ENCODE results near the gene P2RY6. TPM values are rescaled to one million over a fixed set of nuclear protein-coding genes. Genes with fewer than 3 reads are reported as not detected.

The P2RY6 gene
- total RNA-seq, 2 donors from 2014 or later, result not detected

DNA sequence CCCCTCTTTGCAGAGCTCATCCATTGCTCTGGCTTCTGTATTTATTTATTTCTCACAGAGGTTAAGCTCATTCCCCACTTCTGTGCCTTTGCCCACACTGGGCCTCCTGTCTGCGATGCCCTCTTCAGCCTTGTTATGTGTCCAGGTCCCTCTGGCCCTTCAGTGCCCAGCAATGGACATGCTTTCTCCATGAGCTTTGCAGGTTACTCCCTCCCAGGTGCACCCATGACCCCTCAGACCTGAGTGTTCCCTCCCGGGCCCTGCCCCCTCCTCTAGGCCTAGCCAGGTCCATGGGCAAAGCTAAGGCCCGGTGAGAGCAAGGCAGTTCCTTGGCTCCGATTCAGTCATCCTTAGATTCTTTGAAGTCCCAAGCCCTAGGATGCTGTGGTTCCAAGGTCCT is 18.4 kb downstream of the P2RY6 start:
- no peak for ATAC-seq (replicated peaks)
- no peaks in the 10 kb centered on the region for H3K9me3 Mint-ChIP-seq
- no peaks in the 10 kb centered on the region for H3K36me3 Mint-ChIP-seq (ENCODE audit: low read depth)
- H3K27ac Mint-ChIP-seq, result no peak overlapping the region
- H3K4me3 Mint-ChIP-seq, result no peak overlapping the region
- no peaks in the 10 kb centered on the region for H3K27me3 Mint-ChIP-seq
- H3K4me1 Mint-ChIP-seq, result peaks cover 7% of the 10 kb centered on the region

DNA sequence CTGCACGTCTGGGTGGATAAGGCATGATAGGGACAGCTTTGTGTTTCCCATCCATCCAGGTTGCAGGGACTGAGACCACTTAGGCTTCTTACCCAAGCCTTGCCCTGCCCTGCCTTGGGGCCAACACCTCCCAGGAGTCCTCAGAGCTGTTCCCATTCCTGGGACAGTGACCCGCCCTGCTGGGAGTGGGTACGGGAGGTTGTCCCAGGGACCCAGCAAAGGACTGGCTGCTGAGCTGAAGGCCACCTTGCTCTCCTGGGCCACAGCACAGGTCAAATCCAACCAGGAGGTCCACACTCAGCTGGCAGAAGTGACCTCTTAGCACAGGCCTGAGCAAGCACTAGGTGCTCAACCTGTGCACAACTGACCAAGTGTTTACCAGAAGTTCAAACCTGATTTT is 19.1 kb downstream of the P2RY6 start:
- Mint-ChIP-seq H3K36me3 (ENCODE audit: low read depth) (no peaks in the 10 kb centered on the region), H3K4me1 (peaks cover 7% of the 10 kb centered on the region), H3K4me3 (no peak overlapping the region), H3K9me3 (no peaks in the 10 kb centered on the region), H3K27ac (no peak overlapping the region), H3K27me3 (no peaks in the 10 kb centered on the region)
- ATAC-seq (replicated peaks), result no peak

DNA sequence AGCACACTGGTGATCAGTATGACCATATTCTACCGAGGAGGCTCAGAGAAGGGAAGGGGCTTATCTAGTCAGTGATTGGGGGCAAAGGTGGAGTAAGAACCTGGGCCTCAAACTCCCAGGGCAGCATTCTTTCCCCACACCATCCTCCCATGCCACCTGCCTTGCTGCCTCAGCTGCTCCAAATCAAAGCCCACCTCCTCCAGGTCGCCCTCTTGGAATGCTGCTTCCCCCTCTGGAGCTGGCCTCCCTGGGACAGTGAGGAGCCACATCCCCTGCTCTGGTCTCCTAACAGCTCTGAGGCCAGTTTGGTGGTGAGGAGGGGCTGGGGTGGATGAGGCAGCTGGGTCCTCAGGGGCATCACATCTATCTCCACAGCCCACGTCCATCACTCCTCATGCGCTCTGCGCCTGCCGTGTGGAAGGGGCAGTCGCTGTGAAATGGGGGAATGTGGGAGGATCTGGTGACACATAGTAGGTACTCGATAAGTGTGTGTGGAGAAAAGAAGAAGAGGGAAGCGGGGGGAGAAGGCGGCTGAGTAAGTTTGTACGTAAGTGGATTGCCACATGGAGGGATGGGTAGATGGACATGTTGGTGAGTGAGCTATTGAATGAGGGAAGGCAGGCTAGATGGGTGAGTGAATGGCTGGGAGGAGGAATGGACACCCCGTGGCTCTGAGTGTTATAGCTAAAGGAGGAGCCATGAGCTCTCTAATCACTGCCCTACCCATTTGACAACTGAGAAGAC is 19.8 kb downstream of the P2RY6 start:
- Mint-ChIP-seq H3K4me1 (peaks cover 7% of the 10 kb centered on the region), H3K27me3 (no peaks in the 10 kb centered on the region), H3K36me3 (ENCODE audit: low read depth) (no peaks in the 10 kb centered on the region), H3K9me3 (no peaks in the 10 kb centered on the region), H3K27ac (no peak overlapping the region), H3K4me3 (no peak overlapping the region)
- ATAC-seq (replicated peaks), result no peak

DNA sequence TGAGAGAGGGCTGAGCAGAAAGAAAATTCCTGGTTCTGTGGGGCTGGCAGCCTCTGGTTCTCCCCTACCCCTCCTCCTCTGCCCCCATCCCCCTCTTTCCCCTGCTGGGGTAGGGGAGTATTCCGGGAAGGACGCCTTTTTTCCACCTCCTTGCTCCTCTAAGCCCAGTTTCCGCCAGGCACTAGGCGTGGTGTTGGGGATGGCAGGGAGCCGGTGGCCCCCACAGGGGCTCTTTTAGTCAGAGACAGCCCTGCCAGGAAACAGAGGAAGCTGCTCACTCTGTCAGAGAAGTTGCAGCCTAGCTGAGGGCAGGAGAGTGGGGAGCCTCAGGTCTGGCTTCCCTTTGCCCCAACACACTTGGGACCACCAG is 20.4 kb downstream of the P2RY6 start:
- H3K27ac Mint-ChIP-seq, result no peak overlapping the region

DNA sequence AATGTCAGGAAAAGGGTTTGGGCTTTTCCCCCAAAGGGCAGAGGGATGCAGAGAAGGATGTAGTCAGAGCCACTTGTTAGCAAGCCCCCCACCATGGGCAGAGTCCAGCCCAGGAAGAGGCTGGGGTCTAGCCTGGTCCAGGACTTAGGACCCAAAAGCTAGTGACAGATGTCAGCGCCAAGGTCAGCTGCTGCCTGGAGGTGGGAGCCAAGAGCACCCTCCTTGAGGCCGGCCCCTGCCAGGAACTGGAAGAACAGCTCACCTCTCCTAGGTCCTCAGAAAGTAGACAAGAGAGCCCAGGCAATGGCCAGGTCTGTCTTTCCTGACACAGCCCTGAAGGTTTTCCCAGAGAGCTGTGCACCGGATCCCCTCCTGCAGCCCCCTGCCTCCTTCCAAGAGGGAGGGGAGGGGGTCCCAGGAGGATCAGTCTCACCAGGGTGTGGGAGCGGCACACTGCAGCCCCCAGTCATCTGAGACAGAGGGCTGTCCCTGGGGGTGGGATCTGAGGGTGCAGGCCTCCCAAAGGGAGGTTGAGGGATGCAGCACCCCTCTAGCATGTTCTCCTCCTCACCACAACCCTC is 21.3 kb downstream of the P2RY6 start:
- Mint-ChIP-seq H3K9me3 (no peaks in the 10 kb centered on the region), H3K4me3 (no peak overlapping the region), H3K4me1 (peaks cover 7% of the 10 kb centered on the region), H3K27ac (no peak overlapping the region), H3K36me3 (ENCODE audit: low read depth) (no peaks in the 10 kb centered on the region), H3K27me3 (peaks cover 6% of the 10 kb centered on the region)
- ATAC-seq (replicated peaks), result no peak

More for the DNA sequence above, 20.4 kb downstream of the P2RY6 start:
- Mint-ChIP-seq H3K4me1 (peaks cover 7% of the 10 kb centered on the region), H3K4me3 (no peak overlapping the region), H3K9me3 (no peaks in the 10 kb centered on the region), H3K27me3 (peaks cover under 1% of the 10 kb centered on the region), H3K36me3 (ENCODE audit: low read depth) (no peaks in the 10 kb centered on the region)
- no peak for ATAC-seq (replicated peaks)

DNA sequence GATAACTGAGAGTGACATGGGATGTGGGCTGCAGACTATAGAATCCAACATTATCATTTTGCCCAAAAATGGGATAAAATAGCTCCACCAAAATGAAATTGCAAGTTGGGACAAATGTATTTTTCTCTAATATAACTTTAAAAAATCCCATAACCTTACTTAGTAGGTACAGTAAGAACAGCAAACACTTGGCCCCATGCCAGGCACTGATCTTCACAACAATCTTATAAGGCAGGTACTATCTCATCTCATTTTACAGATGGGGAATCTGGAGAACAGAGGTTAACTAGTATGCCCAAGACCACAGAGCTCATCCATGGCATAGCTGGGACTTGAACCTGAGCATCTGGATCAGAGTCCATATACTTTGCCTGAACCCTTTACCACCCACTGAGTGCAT is 22.5 kb downstream of the P2RY6 start:
- Mint-ChIP-seq H3K4me3 (no peak overlapping the region), H3K27me3 (peaks cover 6% of the 10 kb centered on the region), H3K27ac (no peak overlapping the region), H3K4me1 (no peaks in the 10 kb centered on the region), H3K36me3 (ENCODE audit: low read depth) (no peaks in the 10 kb centered on the region), H3K9me3 (no peaks in the 10 kb centered on the region)
- ATAC-seq (replicated peaks), result no peak

DNA sequence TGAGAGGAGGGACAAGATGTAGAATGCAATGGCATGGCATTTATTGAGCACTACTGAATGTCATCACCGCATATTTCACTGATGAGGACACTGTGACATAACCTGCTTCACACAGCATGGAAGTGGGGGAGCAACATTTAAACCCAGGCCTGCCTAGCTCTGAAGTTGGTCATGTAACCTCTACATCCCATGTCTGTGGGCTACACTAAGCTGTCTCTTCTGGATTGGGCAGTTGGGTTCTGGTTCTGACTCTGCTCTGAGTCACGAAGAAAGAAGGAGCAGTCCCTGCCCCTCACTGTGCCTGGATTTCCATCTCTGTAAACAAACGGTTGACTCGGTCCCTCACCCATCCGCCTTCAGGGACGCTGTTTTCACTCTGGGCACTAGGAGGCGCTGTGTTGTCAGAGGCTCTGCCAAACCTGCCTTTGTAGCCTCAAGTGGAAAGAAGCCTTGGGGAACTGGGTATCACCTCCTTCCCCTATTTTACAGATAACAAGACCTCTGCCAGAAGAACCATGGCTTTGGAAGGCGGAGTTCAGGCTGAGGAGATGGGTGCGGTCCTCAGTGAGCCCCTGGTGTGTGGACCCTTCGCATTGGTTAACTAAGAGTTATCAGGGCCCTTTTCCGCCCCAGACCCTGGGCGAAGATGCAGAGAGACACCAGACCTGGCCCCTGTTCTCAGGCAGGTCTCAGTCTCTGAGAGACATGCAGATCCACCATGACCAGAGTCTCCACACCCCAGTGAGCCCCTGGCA is 23.3 kb downstream of the P2RY6 start:
- peaks cover 6% of the 10 kb centered on the region for H3K27me3 Mint-ChIP-seq
- H3K27ac Mint-ChIP-seq, result no peak overlapping the region
- H3K4me1 Mint-ChIP-seq, result no peaks in the 10 kb centered on the region
- no peak overlapping the region for H3K4me3 Mint-ChIP-seq
- ATAC-seq (replicated peaks), result peak; percentile 86
- H3K9me3 Mint-ChIP-seq, result no peaks in the 10 kb centered on the region
- no peaks in the 10 kb centered on the region for H3K36me3 Mint-ChIP-seq (ENCODE audit: low read depth)

DNA sequence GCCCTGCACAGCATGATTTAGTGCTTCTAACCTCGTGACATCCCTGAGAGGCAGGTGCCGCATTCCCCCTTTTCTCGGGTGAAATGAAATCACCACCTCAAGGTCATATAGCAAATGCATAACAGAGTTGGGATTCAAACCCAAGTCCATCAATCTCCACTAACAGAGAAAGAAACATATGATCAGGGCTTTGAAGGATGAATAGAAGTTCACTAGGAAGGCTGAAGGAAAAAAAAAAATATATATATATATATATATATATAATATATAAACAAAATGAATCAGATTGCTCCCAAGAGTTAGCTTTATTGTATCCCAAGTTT is 23.8 kb downstream of the P2RY6 start:
- ATAC-seq (replicated peaks), result no peak
- Mint-ChIP-seq H3K4me1 (no peaks in the 10 kb centered on the region), H3K27ac (no peak overlapping the region), H3K9me3 (no peaks in the 10 kb centered on the region), H3K4me3 (no peak overlapping the region), H3K36me3 (ENCODE audit: low read depth) (no peaks in the 10 kb centered on the region), H3K27me3 (peaks cover 6% of the 10 kb centered on the region)

DNA sequence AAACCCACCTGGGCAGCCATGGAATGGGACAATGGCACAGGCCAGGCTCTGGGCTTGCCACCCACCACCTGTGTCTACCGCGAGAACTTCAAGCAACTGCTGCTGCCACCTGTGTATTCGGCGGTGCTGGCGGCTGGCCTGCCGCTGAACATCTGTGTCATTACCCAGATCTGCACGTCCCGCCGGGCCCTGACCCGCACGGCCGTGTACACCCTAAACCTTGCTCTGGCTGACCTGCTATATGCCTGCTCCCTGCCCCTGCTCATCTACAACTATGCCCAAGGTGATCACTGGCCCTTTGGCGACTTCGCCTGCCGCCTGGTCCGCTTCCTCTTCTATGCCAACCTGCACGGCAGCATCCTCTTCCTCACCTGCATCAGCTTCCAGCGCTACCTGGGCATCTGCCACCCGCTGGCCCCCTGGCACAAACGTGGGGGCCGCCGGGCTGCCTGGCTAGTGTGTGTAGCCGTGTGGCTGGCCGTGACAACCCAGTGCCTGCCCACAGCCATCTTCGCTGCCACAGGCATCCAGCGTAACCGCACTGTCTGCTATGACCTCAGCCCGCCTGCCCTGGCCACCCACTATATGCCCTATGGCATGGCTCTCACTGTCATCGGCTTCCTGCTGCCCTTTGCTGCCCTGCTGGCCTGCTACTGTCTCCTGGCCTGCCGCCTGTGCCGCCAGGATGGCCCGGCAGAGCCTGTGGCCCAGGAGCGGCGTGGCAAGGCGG is 24.5 kb downstream of the P2RY6 start:
- no peak overlapping the region for H3K27ac Mint-ChIP-seq
- H3K27me3 Mint-ChIP-seq, result peaks cover 6% of the 10 kb centered on the region
- no peak for ATAC-seq (replicated peaks)
- no peaks in the 10 kb centered on the region for H3K4me1 Mint-ChIP-seq
- H3K36me3 Mint-ChIP-seq (ENCODE audit: low read depth), result no peaks in the 10 kb centered on the region
- no peaks in the 10 kb centered on the region for H3K9me3 Mint-ChIP-seq
- no peak overlapping the region for H3K4me3 Mint-ChIP-seq

DNA sequence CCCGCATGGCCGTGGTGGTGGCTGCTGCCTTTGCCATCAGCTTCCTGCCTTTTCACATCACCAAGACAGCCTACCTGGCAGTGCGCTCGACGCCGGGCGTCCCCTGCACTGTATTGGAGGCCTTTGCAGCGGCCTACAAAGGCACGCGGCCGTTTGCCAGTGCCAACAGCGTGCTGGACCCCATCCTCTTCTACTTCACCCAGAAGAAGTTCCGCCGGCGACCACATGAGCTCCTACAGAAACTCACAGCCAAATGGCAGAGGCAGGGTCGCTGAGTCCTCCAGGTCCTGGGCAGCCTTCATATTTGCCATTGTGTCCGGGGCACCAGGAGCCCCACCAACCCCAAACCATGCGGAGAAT is 25.1 kb downstream of the P2RY6 start:
- no peak for ATAC-seq (replicated peaks)
- H3K4me1 Mint-ChIP-seq, result no peaks in the 10 kb centered on the region

DNA sequence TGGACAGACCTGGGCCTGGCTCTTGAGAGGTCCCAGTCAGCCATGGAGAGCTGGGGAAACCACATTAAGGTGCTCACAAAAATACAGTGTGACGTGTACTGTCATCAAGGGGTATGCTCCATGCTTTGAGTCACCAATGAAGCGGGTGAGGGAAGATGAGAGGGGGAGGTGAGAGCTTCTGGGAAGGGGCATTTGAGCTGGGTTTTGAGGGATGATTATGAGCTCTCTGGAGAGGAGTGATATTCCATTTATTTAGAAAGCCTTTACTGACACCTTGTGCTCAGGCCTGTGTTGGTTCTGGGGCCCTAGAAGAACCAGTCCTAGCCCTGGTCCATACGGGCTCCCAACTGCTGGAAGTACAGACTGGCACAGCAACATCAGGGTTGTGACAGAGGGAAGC is 25.6 kb downstream of the P2RY6 start:
- Mint-ChIP-seq H3K9me3 (no peaks in the 10 kb centered on the region), H3K4me1 (no peaks in the 10 kb centered on the region), H3K4me3 (no peak overlapping the region), H3K27me3 (peaks cover 6% of the 10 kb centered on the region), H3K36me3 (ENCODE audit: low read depth) (no peaks in the 10 kb centered on the region), H3K27ac (no peak overlapping the region)
- ATAC-seq (replicated peaks), result no peak

More for the DNA sequence above, 25.1 kb downstream of the P2RY6 start:
- H3K4me3 Mint-ChIP-seq, result no peak overlapping the region
- H3K27ac Mint-ChIP-seq, result no peak overlapping the region
- H3K36me3 Mint-ChIP-seq (ENCODE audit: low read depth), result no peaks in the 10 kb centered on the region
- H3K9me3 Mint-ChIP-seq, result no peaks in the 10 kb centered on the region
- H3K27me3 Mint-ChIP-seq, result peaks cover 6% of the 10 kb centered on the region

DNA sequence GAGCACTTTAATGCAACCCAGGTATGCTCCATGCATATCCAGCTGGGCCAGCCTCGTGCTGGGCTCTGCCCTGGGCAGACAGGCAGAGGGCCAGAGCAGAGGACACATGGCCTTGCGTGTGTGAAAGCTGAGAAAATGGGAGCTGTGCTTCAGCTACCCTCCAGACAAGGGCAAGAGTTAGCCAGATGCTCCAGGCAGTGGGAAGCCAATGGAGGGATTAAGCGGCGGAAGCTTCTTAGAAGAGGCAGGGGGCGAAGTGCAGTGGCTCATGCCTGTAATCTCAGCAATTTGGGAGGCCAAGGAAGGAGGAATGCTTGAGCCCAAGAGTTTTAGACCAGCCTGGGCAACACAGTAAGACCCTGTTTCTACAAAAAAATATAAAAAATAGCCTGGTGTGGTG is 26.1 kb downstream of the P2RY6 start:
- peaks cover 6% of the 10 kb centered on the region for H3K27me3 Mint-ChIP-seq
- ATAC-seq (replicated peaks), result no peak
- H3K4me3 Mint-ChIP-seq, result no peak overlapping the region
- H3K27ac Mint-ChIP-seq, result no peak overlapping the region
- H3K9me3 Mint-ChIP-seq, result no peaks in the 10 kb centered on the region
- H3K4me1 Mint-ChIP-seq, result no peaks in the 10 kb centered on the region
- no peaks in the 10 kb centered on the region for H3K36me3 Mint-ChIP-seq (ENCODE audit: low read depth)

DNA sequence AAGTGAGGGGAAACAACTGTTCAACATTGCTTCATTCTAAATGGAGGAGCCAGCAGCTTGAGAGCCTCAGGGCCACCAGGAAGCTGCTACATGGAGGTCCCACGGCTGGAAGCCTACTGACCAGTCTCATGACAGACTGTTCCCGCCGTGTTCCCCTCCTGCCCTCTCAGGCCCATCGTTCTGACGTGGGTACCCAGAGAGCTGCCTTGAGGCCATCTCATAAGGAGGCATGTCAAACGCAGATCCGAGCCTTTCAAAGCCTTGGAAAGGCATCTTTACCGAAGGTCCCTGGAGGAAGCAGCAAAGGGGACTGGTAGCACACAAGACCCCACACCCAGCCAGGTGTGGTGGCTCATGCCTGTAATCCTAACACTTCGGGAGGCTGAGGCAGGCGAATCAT is 27.6 kb downstream of the P2RY6 start:
- Mint-ChIP-seq H3K27ac (no peak overlapping the region), H3K4me1 (no peaks in the 10 kb centered on the region), H3K36me3 (ENCODE audit: low read depth) (no peaks in the 10 kb centered on the region), H3K27me3 (peaks cover 6% of the 10 kb centered on the region), H3K4me3 (no peak overlapping the region), H3K9me3 (no peaks in the 10 kb centered on the region)
- ATAC-seq (replicated peaks), result no peak

DNA sequence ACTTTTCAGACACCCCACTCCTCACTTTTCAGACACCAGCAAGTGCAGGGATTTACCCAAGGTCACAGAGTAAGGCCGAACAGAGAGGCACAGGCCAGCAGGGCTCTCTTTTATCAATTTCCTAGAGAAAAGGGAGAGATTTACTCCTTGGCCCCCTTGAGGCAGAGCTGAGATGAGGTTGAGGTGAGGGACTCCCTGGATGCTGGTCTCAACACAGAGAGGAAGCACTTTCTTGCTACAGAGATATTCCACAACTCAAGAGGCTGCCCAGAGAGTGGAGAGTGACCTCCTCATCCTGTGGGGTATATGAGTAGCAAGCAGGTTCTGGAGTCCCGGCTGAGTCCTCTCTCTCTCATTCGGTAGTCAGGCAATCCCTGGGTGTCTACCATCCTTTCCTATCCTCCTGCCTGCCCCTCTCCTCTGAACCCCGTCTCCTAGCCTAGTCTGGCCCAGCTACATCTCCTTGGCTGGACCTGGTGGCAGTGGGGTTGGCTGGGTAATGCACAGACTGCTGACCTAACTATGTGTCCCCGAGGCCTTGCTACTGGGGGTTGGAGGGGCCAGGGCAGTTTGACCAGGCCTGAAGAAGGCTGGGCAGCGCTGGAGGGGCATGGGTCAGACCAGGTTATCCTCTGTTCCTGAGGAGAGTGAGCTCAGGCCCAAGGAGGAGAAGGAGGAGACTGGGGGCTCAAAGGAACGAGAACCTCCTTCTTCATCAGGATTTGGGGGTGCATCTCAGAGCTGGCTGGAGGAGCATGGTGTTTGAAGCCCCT is 34.1 kb downstream of the P2RY6 start:
- H3K27me3 Mint-ChIP-seq, result peaks cover 6% of the 10 kb centered on the region
- peak overlapping the region; percentile 73 for H3K4me3 Mint-ChIP-seq
- no peaks in the 10 kb centered on the region for H3K36me3 Mint-ChIP-seq (ENCODE audit: low read depth)
- no peaks in the 10 kb centered on the region for H3K9me3 Mint-ChIP-seq
- no peak for ATAC-seq (replicated peaks)
- H3K4me1 Mint-ChIP-seq, result no peaks in the 10 kb centered on the region
- H3K27ac Mint-ChIP-seq, result no peak overlapping the region
